ENCODE data around the gene SDK1.

Gene SDK1

GRCh38 chr7:3300651-3301448, at the start of gene SDK1:
TSS of gene SDK1 (plus strand) at chr7:3301252. CDS start at chr7:3301587, 335 bp downstream.
- DNase-seq (ENCODE audit: low read depth) = peak; percentile 77

GRCh38 chr7:3254718-3255117, 46.3 kb upstream of the SDK1 start:
- DNase-seq (ENCODE audit: low read depth) = no peak

- DNase-seq (ENCODE audit: low read depth) = no peak
These were observed 41.2 kb upstream of the SDK1 start for GRCh38 chr7:3259711-3260400.

- no peak for DNase-seq (ENCODE audit: low read depth)
These were observed 40.7 kb upstream of the SDK1 start for GRCh38 chr7:3260401-3260715.

GRCh38 chr7:3264693-3265339, 36.2 kb upstream of the SDK1 start:
- DNase-seq (ENCODE audit: low read depth) = no peak

DNA sequence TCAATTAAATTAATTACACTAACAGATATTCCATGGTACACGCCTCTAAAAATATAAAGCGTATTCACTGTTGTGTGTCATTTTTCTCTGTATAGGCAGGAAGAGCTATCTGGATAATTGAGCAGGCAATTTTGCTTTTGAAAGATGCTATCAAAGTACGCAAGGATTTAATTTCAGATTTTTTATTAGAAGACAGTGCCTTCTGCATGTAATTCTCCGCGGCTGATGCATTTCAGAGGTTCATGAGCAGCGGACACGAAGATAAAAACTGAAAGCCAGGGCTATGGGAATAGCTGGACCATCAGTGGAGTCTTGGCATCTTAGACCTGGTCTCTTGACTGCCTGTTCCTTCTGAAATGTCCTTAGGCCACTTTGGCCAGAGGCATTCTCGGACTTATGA, 35.7 kb upstream of the SDK1 start:
- DNase-seq (ENCODE audit: low read depth) = no peak

DNA sequence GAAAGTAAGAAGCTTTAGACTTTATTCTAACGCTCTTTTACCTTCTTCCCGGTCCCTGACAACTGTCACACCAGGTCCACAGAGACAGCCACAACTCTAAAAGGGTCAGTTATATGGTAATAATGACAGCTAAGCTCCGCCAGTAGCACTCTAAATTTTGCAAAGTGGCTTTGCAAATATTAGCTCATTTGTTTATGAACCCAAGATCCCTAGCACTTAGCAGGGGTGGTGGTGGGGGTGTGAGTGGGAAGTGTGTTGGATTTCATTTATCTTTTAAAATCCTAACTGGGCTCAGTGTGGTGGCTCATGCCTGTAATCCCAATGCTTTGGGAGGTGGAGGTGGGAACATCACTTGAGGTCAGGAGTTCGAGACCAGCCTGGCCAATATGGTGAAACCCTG, 34.8 kb upstream of the SDK1 start:
- no peak for DNase-seq (ENCODE audit: low read depth)

- DNase-seq (ENCODE audit: low read depth) = no peak
These were observed 32.9 kb upstream of the SDK1 start for GRCh38 chr7:3267966-3268690.

DNA sequence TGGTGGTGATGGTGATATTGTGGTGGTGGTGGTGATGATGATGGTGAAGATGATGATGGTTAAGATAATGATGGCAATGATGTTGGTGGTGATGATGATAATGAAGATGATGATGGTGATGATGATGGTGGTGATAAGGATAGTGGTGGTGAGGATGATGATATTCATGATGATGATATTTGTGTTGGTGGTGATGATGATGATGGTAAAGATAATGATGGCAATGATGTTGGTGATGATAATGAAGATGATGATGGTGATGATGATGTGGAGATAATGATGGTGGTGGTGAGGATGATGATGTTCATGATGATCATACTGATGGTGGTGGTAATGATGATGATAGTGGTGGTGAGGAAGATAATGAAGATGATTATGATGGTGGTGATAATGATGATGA, 30.7 kb upstream of the SDK1 start:
- DNase-seq (ENCODE audit: low read depth) = no peak

DNA sequence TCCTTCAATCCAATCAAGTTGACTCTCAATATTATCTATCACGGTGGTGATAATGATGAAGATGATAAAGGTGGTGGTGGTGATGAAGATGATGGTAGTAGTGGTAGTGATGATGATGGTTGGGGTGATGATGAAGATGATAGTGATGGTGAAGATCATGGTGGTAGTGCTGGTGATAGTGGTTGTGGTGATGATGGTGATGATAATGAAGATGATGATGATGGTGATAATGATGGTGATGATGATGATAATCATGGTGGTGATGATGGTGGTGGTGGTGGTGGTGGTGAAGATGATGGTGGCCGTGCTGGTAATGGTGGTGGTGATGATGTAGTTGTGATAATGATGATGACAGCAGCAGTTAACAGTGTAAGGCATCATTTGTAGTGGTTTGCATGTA, 29.8 kb upstream of the SDK1 start:
- DNase-seq (ENCODE audit: low read depth) = no peak

DNA sequence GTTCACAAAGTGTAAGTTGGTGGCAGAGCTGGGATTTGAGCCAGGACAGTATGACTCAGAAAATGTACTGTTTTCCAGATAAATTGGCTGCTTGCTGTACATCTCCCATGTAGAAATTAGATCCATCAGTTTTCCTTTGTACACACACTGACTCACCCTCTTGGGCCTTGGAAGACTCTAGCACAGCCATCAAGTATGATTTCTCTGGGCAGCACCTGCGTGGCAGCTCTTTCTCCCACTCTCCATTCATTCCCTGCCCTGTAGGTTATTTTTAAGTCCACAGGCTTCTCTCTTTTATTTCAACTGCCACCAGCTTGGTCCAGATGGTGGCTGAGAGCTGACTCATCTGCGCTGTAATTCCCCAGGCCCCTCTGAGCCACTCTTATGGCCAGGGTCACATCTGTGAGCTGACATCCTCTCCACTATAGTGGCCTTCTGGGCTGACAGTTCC, 28.3 kb upstream of the SDK1 start:
- no peak for DNase-seq (ENCODE audit: low read depth)

GRCh38 chr7:3274131-3274530, 26.9 kb upstream of the SDK1 start:
- no peak for DNase-seq (ENCODE audit: low read depth)

DNA sequence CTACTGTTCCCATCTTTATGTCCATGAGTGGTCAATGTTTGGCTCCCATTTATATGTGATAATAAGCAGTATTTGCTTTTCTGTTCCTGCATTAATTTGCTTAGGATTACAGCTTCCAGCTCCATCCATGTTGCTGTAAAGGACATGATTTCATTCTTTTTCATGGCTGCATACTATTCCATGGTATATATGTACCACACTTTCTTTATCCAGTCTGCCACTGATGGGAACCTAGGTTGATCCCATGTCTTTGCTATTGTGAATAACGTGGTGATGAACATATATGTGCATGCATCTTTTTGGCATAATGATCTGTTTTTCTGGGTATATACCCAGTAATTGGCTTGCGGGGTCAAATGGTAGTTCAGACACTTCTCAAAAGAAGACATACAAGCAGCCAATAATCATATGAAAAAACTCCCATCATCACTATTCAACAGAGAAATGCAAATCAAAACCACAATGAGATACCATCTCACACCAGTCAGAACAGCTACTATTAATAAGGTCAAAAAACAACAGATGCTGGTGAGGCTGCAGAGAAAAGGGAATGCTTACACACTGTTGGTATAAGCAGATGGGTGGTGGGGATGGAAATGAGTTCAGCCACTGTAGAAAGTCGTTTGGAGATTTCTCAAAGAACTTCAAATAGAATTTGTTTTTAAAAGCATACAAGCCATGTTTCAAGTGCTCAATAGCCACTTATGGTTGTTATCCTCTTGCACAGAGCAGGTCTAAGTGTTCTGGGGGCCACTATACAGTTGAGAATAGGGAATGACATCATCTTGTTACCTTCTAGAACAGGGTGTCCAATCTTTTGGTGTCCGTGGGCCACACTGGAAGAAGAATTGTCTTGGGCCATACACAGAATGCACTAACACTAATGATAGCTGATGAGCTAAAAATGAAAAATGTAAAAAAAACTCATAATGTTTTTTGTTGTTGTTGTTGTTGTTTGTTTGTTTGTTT, 23.2 kb upstream of the SDK1 start:
- no peak for DNase-seq (ENCODE audit: low read depth)

GRCh38 chr7:3279147-3279818, 21.8 kb upstream of the SDK1 start:
- no peak for DNase-seq (ENCODE audit: low read depth)

- DNase-seq (ENCODE audit: low read depth) = no peak
These were observed 20.6 kb upstream of the SDK1 start for GRCh38 chr7:3280445-3280844.

- no peak for DNase-seq (ENCODE audit: low read depth)
These were observed 20.0 kb upstream of the SDK1 start for GRCh38 chr7:3280946-3281656.

GRCh38 chr7:3282457-3282856, 18.6 kb upstream of the SDK1 start:
- DNase-seq (ENCODE audit: low read depth) = no peak

GRCh38 chr7:3283130-3283704, 17.8 kb upstream of the SDK1 start:
- no peak for DNase-seq (ENCODE audit: low read depth)

- DNase-seq (ENCODE audit: low read depth) = no peak
These were observed 15.4 kb upstream of the SDK1 start for GRCh38 chr7:3285652-3286051.

DNA sequence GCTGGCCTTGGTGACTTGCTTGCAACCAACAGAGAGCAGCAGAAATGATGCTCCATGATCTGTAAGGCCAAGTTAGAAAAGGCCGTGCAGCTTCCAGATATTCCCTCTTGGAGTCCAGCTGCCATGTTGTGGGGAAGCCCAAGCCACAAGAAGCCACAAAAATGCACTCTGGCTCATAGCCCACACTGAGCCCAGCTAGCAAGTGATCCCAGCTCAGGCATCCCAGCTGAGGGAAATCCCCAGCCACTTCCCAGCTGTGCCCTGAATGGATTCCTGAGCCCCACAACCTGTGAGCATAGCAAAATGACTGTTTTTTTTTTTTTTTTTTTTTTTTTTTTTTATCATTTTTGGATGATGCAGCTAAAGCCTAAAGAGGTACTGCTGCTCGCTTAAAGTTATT, 11.1 kb upstream of the SDK1 start:
- no peak for DNase-seq (ENCODE audit: low read depth)
